ENCODE data around the gene SNN.

SNN gene

DNA sequence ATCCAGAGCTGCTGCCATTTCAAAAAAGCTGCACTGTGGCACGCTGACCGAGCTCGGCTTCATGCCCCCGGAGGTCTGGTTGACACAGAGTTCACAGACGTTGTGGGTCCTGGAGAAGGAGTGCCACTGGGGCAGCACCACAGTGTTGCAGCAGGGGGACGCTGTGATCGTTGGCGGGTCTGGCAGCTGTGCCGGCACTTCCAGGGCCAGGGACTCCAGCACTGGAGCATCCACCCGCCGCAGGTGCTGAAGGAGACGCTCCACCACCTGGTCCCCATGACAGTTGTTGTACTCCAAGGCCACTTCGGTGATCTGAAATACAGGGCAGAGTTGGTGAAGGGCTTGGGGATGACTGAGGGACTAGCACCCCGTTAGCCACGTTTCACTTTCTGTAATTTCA, 23.5 kb downstream of the SNN start:
- peaks cover 11% of the 10 kb centered on the region for H3K4me1 ChIP-seq
- no peaks in the 10 kb centered on the region for H3K27me3 ChIP-seq (ENCODE audit: control insufficient read depth, insufficient read depth, low read length)
- no peak overlapping the region for H3K9ac ChIP-seq
- peaks cover 2% of the 10 kb centered on the region for H3K79me2 ChIP-seq
- no peaks in the 10 kb centered on the region for H3K36me3 ChIP-seq (ENCODE audit: control insufficient read depth, insufficient read depth, low read length)
- TF ChIP-seq, protein P1, sequence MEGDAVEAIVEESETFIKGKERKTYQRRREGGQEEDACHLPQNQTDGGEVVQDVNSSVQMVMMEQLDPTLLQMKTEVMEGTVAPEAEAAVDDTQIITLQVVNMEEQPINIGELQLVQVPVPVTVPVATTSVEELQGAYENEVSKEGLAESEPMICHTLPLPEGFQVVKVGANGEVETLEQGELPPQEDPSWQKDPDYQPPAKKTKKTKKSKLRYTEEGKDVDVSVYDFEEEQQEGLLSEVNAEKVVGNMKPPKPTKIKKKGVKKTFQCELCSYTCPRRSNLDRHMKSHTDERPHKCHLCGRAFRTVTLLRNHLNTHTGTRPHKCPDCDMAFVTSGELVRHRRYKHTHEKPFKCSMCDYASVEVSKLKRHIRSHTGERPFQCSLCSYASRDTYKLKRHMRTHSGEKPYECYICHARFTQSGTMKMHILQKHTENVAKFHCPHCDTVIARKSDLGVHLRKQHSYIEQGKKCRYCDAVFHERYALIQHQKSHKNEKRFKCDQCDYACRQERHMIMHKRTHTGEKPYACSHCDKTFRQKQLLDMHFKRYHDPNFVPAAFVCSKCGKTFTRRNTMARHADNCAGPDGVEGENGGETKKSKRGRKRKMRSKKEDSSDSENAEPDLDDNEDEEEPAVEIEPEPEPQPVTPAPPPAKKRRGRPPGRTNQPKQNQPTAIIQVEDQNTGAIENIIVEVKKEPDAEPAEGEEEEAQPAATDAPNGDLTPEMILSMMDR (IDR thresholded peaks at IDR 0.05): no peak
- no peaks in the 10 kb centered on the region for H3K9me3 ChIP-seq (ENCODE audit: control insufficient read depth, low read length)
- no peak overlapping the region for H3K4me3 ChIP-seq (ENCODE audit: low read depth, low read length)
- H3K27ac ChIP-seq: no peak overlapping the region
- H3K4me2 ChIP-seq (ENCODE audit: low read length): no peak overlapping the region
- no peak overlapping the region for H2AFZ ChIP-seq

DNA sequence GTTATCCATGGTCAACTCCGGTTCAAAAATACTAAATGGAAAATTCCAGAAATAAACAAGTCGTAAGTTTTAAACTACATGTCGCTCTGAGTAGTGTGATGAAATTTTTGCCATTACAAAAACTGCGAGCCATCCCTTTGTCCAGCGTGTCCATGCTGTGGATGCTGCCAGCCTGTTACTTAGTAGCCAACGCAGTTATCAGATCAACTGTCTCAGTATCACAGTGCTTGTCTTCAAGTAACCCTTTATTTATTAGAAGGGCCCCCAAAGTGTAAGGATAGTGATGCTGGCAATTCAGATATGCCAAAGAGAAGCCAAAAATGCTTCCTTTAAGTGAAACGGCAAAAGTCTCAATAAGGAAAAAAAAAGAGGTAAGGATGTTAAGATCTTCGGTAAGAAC, 23.9 kb downstream of the SNN start:
- Histone ChIP-seq H3K9me3 (ENCODE audit: control insufficient read depth, low read length) (no peaks in the 10 kb centered on the region), H3K27me3 (ENCODE audit: control insufficient read depth, insufficient read depth, low read length) (no peaks in the 10 kb centered on the region), H3K4me1 (peaks cover 11% of the 10 kb centered on the region), H3K4me3 (ENCODE audit: low read depth, low read length) (no peak overlapping the region), H3K9ac (no peak overlapping the region), H3K36me3 (ENCODE audit: control insufficient read depth, insufficient read depth, low read length) (no peaks in the 10 kb centered on the region), H3K27ac (no peak overlapping the region), H3K79me2 (peaks cover 5% of the 10 kb centered on the region), H2AFZ (no peak overlapping the region), H3K4me2 (ENCODE audit: low read length) (no peak overlapping the region)
- TF ChIP-seq, protein P1 (IDR thresholded peaks at IDR 0.05): no peak

DNA sequence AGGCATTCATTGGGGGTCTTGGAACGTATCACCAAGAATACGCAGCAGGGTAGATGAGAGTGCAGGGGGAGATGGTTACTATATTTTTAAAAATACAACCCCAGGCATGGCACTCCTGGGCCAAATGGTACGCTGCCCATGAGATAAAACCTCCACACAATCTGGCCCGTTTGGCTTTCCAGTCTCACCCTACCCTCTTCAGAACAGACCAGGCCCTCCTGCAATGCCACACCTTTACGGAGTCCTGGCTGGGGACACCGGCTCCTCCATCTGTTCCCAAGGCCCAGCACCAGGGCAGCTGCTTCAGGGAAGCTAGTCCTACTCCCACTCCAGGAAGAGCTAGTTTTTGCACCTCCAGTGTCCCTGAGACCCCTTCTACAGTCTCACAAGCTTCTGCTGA, 24.4 kb downstream of the SNN start:
- Histone ChIP-seq H3K9ac (no peak overlapping the region), H3K36me3 (ENCODE audit: control insufficient read depth, insufficient read depth, low read length) (no peaks in the 10 kb centered on the region), H3K27ac (no peak overlapping the region), H2AFZ (no peak overlapping the region), H3K4me1 (peaks cover 11% of the 10 kb centered on the region), H3K9me3 (ENCODE audit: control insufficient read depth, low read length) (no peaks in the 10 kb centered on the region), H3K79me2 (peaks cover 5% of the 10 kb centered on the region), H3K27me3 (ENCODE audit: control insufficient read depth, insufficient read depth, low read length) (no peaks in the 10 kb centered on the region), H3K4me2 (ENCODE audit: low read length) (no peak overlapping the region), H3K4me3 (ENCODE audit: low read depth, low read length) (no peak overlapping the region)
- TF ChIP-seq, protein P1 (IDR thresholded peaks at IDR 0.05): no peak

DNA sequence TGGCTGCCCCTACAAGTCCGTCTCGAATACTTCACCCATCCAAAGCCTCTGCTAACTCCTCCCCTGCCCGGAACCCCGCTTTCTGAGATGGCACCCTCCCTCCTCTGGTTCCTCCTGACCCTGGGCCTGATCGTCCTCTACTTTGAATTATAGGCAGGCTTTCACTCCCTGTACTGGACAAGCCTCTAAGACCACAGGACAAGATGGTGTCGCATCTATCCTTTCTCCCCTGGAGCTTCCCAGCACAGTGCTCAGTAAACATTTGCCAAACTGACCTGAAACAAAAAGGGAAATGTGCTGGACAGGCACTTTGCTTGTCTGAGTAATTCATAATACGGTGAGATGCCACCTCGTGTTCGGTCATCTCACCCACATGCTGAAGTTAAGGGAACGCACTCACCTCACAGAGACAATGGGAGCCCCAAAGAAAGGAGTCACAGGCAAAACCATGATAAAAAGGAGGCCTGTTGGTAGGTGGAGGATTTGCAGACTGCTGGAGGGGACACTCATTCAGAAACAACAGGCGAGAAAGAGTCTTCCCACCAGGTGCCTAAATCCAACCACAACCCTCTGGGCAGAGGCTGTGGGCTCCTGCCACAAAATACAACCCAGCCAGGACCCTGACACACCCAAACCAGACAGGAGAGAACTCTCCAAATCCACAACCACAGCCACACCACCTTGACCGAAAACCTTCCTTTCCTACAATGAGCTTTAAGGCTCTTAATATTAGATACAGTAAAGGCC, 28.2 kb downstream of the SNN start:
- Histone ChIP-seq H3K27ac (no peak overlapping the region), H3K27me3 (ENCODE audit: control insufficient read depth, insufficient read depth, low read length) (no peaks in the 10 kb centered on the region), H3K36me3 (ENCODE audit: control insufficient read depth, insufficient read depth, low read length) (no peaks in the 10 kb centered on the region), H2AFZ (no peak overlapping the region), H3K9me3 (ENCODE audit: control insufficient read depth, low read length) (no peaks in the 10 kb centered on the region), H3K9ac (no peak overlapping the region), H3K79me2 (peaks cover 13% of the 10 kb centered on the region), H3K4me2 (ENCODE audit: low read length) (no peak overlapping the region), H3K4me1 (peaks cover 10% of the 10 kb centered on the region), H3K4me3 (ENCODE audit: low read depth, low read length) (no peak overlapping the region)
- TF ChIP-seq, protein P1 (IDR thresholded peaks at IDR 0.05): no peak

DNA sequence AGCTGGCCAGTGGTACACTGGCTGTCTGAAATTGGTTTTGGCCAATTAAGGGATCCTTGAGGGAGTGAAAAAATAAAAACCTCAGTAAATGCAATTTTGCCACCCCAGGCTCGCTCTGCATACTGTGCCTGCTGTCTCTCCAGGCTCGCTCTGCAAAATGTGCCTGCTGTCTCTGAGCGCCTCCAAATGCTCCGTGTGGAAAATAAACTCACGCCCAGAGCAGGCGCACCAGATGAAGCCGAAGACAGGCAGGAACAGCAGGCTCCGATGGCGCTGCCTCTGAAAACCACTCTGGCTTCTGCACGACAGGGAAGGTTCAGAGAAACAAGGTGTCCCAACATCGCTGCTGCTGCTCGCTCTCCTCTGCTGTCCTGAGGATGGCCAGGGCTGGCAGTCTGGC, 29.1 kb downstream of the SNN start:
- Histone ChIP-seq H3K9me3 (ENCODE audit: control insufficient read depth, low read length) (no peaks in the 10 kb centered on the region), H3K9ac (no peak overlapping the region), H3K27ac (no peak overlapping the region), H3K4me2 (ENCODE audit: low read length) (no peak overlapping the region), H3K36me3 (ENCODE audit: control insufficient read depth, insufficient read depth, low read length) (no peaks in the 10 kb centered on the region), H2AFZ (no peak overlapping the region), H3K79me2 (peaks cover 16% of the 10 kb centered on the region), H3K4me3 (ENCODE audit: low read depth, low read length) (no peak overlapping the region), H3K4me1 (peaks cover 10% of the 10 kb centered on the region), H3K27me3 (ENCODE audit: control insufficient read depth, insufficient read depth, low read length) (no peaks in the 10 kb centered on the region)
- TF ChIP-seq, protein P1 (IDR thresholded peaks at IDR 0.05): no peak
